Kidney epithelial cell (primary cell): ENCODE measurements around the gene PRRG2. TPM values are rescaled to one million over a fixed set of nuclear protein-coding genes. Genes with fewer than 3 reads are reported as not detected.

Experiments used
- DNase-seq: peaks from one replicate; pipeline ENCODE4 v3.0.0-alpha.2; 2010; ENCODE audit warnings: low read depth
- H3K27me3 ChIP-seq: 2 replicates; pipeline ENCODE4 v1.6.0; 2011; ENCODE audit warnings: low read length; ENCODE audit not compliant: control insufficient read depth, insufficient read depth
- H3K36me3 ChIP-seq: 2 replicates; pipeline ENCODE4 v1.5.1; 2011; ENCODE audit warnings: low read length; ENCODE audit not compliant: control insufficient read depth, insufficient read depth
- H3K4me3 ChIP-seq: 2 replicates; pipeline ENCODE4 v1.5.1; 2011; ENCODE audit warnings: low read depth, mild to moderate bottlenecking, control low read depth, low read length
- total RNA-seq: library from RNA; depleted of rRNA; stranded (reverse); fragments of >200 nt; gene quantifications from 2 replicates; pipeline ENCODE4 v1.2.3, GENCODE V29; 2015
- TF ChIP-seq, protein P1 (sequence below): IDR thresholded peaks from 2 replicates; pipeline ENCODE4 v1.5.1; 2011; ENCODE audit warnings: mild to moderate bottlenecking, moderate library complexity, low read length, control low read depth, inconsistent platforms; ENCODE audit not compliant: insufficient read depth, poor library complexity, severe bottlenecking

Gene PRRG2
- total RNA-seq, 1 donor from 2014 or later, result 5.4 TPM

- no peaks in the 10 kb centered on the region for H3K27me3 ChIP-seq
- no peak for DNase-seq
- H3K36me3 ChIP-seq, result peaks cover 4% of the 10 kb centered on the region
- TF ChIP-seq, protein P1, sequence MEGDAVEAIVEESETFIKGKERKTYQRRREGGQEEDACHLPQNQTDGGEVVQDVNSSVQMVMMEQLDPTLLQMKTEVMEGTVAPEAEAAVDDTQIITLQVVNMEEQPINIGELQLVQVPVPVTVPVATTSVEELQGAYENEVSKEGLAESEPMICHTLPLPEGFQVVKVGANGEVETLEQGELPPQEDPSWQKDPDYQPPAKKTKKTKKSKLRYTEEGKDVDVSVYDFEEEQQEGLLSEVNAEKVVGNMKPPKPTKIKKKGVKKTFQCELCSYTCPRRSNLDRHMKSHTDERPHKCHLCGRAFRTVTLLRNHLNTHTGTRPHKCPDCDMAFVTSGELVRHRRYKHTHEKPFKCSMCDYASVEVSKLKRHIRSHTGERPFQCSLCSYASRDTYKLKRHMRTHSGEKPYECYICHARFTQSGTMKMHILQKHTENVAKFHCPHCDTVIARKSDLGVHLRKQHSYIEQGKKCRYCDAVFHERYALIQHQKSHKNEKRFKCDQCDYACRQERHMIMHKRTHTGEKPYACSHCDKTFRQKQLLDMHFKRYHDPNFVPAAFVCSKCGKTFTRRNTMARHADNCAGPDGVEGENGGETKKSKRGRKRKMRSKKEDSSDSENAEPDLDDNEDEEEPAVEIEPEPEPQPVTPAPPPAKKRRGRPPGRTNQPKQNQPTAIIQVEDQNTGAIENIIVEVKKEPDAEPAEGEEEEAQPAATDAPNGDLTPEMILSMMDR, result no peak
- no peak overlapping the region for H3K4me3 ChIP-seq
Observed at GRCh38 chr19:49599378-49600295, 18.5 kb downstream of the PRRG2 start.

GRCh38 chr19:49601482-49602038 lies 20.4 kb downstream of the PRRG2 start:
- peaks cover 3% of the 10 kb centered on the region for H3K36me3 ChIP-seq
- DNase-seq, result no peak
- H3K27me3 ChIP-seq, result no peaks in the 10 kb centered on the region
- TF ChIP-seq, protein P1, result no peak
- H3K4me3 ChIP-seq, result no peak overlapping the region

DNA sequence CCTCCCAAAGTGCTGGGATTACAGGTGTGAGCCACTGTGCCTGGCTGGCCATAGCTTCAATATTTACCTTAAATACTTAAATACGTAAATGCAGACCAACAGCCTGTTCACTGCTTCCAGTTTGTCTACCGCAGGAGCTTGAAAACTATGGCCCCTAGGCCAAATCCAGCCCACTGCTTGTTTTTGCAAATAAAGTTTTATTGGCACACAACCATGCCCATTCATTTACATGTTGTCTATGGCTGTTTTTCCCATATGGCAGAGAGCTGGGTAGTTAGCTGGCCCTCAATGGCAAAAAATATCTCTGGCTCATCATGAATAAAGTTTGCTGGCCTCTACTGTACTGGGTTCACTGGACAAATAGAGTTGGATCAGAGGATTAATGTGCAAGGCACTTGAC lies 21.7 kb downstream of the PRRG2 start:
- TF ChIP-seq, protein P1, result no peak
- Histone ChIP-seq H3K36me3 (peaks cover 3% of the 10 kb centered on the region), H3K4me3 (no peak overlapping the region), H3K27me3 (no peaks in the 10 kb centered on the region)
- no peak for DNase-seq

DNA sequence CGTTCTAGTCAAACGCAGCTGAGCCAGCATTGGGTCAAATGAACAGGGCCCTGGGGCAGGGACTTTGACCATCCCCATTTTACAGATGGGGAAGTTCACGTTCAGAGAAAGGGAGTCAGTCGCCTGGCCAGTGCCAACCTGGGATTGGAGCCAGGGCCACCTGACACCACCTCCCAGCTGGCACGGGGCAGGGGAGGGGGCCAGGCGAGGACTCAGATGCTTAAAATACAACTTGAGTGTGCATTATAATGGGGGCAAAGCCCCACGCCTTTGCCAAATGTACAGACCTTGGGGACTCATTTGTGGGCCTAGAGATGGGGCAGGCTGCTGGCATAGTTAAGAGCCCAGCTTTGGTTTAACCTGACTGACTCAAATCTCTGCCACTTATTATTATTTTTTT lies 24.5 kb downstream of the PRRG2 start:
- Histone ChIP-seq H3K36me3 (peaks cover 1% of the 10 kb centered on the region), H3K4me3 (no peak overlapping the region), H3K27me3 (no peaks in the 10 kb centered on the region)
- TF ChIP-seq, protein P1, result no peak
- DNase-seq, result no peak

DNA sequence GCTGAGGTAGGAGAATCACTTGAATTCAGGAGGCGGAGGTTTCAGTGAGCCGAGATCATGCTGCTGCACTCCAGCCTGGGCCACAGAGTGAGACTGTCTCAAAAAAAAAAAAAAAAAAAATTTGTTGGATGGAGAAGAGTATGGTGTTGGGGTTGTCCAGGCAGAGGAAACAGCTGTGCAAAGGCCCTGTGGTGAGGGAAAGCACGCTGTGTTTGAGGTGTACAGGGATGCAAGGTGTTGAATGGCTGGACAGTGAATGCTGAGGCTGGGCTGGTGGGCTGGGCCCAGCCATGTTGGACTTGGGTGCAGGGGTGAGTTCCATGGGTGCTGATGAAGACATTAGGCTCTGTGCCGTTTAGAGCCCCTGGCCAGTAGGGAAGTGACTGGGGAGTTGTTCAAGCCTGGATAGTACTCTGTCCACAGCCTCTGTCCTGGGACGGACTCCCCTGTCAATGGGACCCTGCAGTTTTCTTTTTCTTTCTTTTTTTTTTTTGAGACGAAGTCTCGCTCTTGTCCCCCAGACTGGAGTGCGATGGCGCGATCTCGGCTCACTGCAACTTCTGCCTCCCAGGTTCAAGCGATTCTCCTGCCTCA lies 28.5 kb downstream of the PRRG2 start:
- no peaks in the 10 kb centered on the region for H3K36me3 ChIP-seq
- no peaks in the 10 kb centered on the region for H3K27me3 ChIP-seq
- no peak overlapping the region for H3K4me3 ChIP-seq
- TF ChIP-seq, protein P1, result no peak
- no peak for DNase-seq
